ENCODE results near the gene TEKTIP1.

DNA sequence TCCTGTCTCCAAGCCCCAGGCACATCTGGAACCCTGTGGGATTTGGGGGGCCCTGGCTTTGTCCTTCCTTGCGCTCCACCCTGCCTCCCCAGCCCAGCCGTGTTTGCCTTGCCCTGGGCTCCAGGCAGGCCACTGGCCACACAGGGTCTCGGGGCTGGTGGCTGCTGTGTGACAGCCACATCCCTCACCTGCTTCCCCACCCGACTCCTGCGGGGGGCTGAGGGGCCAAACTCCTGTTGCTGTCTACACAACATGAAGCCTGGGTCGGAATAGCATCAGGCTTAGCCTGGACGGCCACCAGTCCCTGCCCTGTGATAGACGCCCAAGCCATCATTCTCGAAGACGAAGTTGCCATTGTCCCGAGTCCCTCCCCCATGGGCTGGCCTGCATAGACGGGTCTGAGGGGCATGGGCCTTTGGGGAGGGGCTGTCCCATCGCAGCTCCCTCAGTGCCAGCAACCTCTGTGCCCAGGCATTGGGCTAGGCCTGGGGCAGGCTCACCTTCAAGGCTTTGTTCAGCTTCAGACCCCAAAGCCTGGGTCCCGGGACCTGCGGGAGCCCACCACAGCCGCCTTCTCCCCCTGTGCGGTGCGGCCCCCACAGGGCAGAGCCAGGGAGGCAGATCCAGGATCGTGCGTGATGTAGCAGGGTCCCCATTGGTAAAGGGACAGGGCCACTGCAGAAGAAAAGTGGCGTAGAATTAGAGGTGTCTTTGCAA lies 15.5 kb upstream of the TEKTIP1 start:
- TF ChIP-seq EZH2 (IDR thresholded peaks at IDR 0.05; ENCODE audit: borderline replicate concordance) (no peak), EZH2phosphoT487 (IDR thresholded peaks at IDR 0.05; ENCODE audit: low read depth, severe bottlenecking, unreplicated experiment) (no peak)
- TF ChIP-seq, protein P1, sequence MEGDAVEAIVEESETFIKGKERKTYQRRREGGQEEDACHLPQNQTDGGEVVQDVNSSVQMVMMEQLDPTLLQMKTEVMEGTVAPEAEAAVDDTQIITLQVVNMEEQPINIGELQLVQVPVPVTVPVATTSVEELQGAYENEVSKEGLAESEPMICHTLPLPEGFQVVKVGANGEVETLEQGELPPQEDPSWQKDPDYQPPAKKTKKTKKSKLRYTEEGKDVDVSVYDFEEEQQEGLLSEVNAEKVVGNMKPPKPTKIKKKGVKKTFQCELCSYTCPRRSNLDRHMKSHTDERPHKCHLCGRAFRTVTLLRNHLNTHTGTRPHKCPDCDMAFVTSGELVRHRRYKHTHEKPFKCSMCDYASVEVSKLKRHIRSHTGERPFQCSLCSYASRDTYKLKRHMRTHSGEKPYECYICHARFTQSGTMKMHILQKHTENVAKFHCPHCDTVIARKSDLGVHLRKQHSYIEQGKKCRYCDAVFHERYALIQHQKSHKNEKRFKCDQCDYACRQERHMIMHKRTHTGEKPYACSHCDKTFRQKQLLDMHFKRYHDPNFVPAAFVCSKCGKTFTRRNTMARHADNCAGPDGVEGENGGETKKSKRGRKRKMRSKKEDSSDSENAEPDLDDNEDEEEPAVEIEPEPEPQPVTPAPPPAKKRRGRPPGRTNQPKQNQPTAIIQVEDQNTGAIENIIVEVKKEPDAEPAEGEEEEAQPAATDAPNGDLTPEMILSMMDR (IDR thresholded peaks at IDR 0.05; ENCODE audit: poor library complexity): no peak
